Mammary epithelial cell (primary cell): ENCODE measurements around the gene CREB5.

Experiments
- EZH2 ChIP-seq: IDR thresholded peaks from 2 replicates; pipeline ENCODE4 v1.6.1; 2012; ENCODE audit warnings: low read length, inconsistent platforms, borderline replicate concordance
- TF ChIP-seq, protein P1 (sequence below), 2 donors: IDR thresholded peaks in 1 of 2; conservative IDR thresholded peaks in 1 of 2; 2 replicates each; pipeline ENCODE4 v1.5.1; 2011 to 2012; ENCODE audit warnings: inconsistent platforms in 2 of 2, low read length in 2 of 2, mild to moderate bottlenecking in 2 of 2, control low read depth in 1 of 2, low read depth in 1 of 2; ENCODE audit not compliant: insufficient read depth in 1 of 2; ENCODE audit errors: extremely low read depth in 1 of 2

DNA sequence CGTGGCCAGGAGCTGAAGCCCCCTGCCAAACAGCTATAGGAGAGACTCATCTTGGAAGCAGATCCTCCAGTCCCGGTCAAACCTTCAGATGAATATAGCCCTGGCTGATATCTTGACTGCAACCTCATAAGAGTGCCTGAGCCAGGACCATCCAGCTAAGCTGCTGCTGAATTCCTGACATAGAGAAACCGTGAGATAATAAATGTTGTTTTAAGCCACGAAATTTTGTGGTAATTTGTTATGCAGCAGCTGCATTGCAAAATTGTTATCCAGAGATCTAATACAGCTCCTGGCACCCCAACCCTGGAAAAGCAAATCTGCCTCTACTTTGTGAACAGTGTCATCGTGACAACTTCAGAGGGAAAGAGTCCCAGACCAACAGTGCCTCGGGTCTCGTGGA is 119.9 kb downstream of the CREB5 start:
- no peak for TF ChIP-seq EZH2
- TF ChIP-seq, protein P1, sequence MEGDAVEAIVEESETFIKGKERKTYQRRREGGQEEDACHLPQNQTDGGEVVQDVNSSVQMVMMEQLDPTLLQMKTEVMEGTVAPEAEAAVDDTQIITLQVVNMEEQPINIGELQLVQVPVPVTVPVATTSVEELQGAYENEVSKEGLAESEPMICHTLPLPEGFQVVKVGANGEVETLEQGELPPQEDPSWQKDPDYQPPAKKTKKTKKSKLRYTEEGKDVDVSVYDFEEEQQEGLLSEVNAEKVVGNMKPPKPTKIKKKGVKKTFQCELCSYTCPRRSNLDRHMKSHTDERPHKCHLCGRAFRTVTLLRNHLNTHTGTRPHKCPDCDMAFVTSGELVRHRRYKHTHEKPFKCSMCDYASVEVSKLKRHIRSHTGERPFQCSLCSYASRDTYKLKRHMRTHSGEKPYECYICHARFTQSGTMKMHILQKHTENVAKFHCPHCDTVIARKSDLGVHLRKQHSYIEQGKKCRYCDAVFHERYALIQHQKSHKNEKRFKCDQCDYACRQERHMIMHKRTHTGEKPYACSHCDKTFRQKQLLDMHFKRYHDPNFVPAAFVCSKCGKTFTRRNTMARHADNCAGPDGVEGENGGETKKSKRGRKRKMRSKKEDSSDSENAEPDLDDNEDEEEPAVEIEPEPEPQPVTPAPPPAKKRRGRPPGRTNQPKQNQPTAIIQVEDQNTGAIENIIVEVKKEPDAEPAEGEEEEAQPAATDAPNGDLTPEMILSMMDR (conservative IDR thresholded peaks at IDR 0.05 in 1 of 2, IDR thresholded peaks at IDR 0.05 in 1 of 2; ENCODE audit: extremely low read depth in 1 of 2, insufficient read depth in 1 of 2, low read depth in 1 of 2, low read length in 2 of 2): no peak
